H1 (cell line): Measurements from ENCODE around the gene SPRED1. TPM values are rescaled to one million over a fixed set of nuclear protein-coding genes. Genes with fewer than 3 reads are reported as not detected.

ENCODE experiments used
- CTCF ChIA-PET: fragments of 300-600 bp; sonication (Branson Sonifier 250); formaldehyde crosslinking; loops from one replicate; lab custom pipeline; 2021; ENCODE audit not compliant: partially characterized antibody; lab: Charles Lee
- POLR2A ChIA-PET: fragments of 300-600 bp; sonication (Branson Sonifier 250); formaldehyde crosslinking; loops from one replicate; lab custom pipeline; 2021; ENCODE audit warnings: inconsistent platforms; ENCODE audit not compliant: partially characterized antibody; lab: Charles Lee
- DNase-seq, 2 experiments: peaks; one replicate each; pipeline versions ENCODE4 v3.0.0 to v3.0.0-alpha.2; 2010 to 2022; ENCODE audit warnings: low spot score in 2 of 2, low read depth in 1 of 2, mixed read lengths in 1 of 2
- FAIRE-seq: peaks from 2 replicates; lab custom pipeline; 2011; peaks lifted over from hg19 to GRCh38; lab: Jason Lieb, UNC
- H2AFZ ChIP-seq: 2 replicates; pipeline ENCODE4 v1.8.1; 2012; ENCODE audit warnings: low read length, inconsistent platforms
- H2AK5ac ChIP-seq: 2 replicates; pipeline ENCODE4 v1.6.1; 2013; ENCODE audit warnings: low read depth, low read length
- H2BK120ac ChIP-seq: replicated peaks from 2 replicates; pipeline ENCODE3; 2013; ENCODE audit warnings: low read depth, low read length, inconsistent platforms
- H2BK12ac ChIP-seq: 2 replicates; pipeline ENCODE4 v1.6.1; 2013; ENCODE audit warnings: low read depth, low read length
- H2BK15ac ChIP-seq: 2 replicates; pipeline ENCODE4 v1.6.1; 2013; ENCODE audit warnings: low read length
- H2BK20ac ChIP-seq: 2 replicates; pipeline ENCODE4 v1.6.1; 2013; ENCODE audit warnings: low read length
- H2BK5ac ChIP-seq: 2 replicates; pipeline ENCODE4 v1.6.1; 2013; ENCODE audit warnings: low read depth, low read length
- H3K14ac ChIP-seq: 2 replicates; pipeline ENCODE4 v1.6.1; 2013; ENCODE audit warnings: inconsistent platforms; ENCODE audit not compliant: insufficient read length
- H3K18ac ChIP-seq: 2 replicates; pipeline ENCODE4 v1.6.1; 2013; ENCODE audit warnings: low read length; ENCODE audit errors: extremely low read depth
- H3K23ac ChIP-seq: 2 replicates; pipeline ENCODE4 v1.6.1; 2013; ENCODE audit warnings: inconsistent platforms; ENCODE audit not compliant: insufficient read length
- H3K23me2 ChIP-seq: 2 replicates; pipeline ENCODE4 v1.6.1; 2013; ENCODE audit warnings: low read depth, low read length
- H3K27ac ChIP-seq: 2 replicates; pipeline ENCODE4 v1.6.1; 2011; ENCODE audit warnings: low read depth, low read length, inconsistent platforms
- H3K27me3 ChIP-seq, 4 experiments: replicated peaks in 1 of 4; 1 replicate in 1 of 4; 2 replicates in 3 of 4; pipeline versions ENCODE4 v1.6.1 to v1.8.1; 2011 to 2013; ENCODE audit warnings: low read length in 3 of 4, mild to moderate bottlenecking in 3 of 4, inconsistent platforms in 2 of 4, mixed read lengths in 2 of 4, moderate library complexity in 1 of 4; ENCODE audit not compliant: control insufficient read depth in 3 of 4, insufficient read depth in 3 of 4; ENCODE audit errors: extremely low read depth in 1 of 4
- H3K36me3 ChIP-seq, 4 experiments: 2 replicates each; pipeline versions ENCODE4 v1.6.1 to v1.8.1; 2011 to 2013; ENCODE audit warnings: mild to moderate bottlenecking in 4 of 4, low read length in 3 of 4, moderate library complexity in 2 of 4, control low read depth in 1 of 4, inconsistent platforms in 1 of 4; ENCODE audit not compliant: insufficient read depth in 4 of 4, control insufficient read depth in 2 of 4
- H3K4ac ChIP-seq: replicated peaks from 2 replicates; pipeline ENCODE3; 2013; ENCODE audit warnings: low read length, low read depth, mixed read lengths, inconsistent platforms; ENCODE audit not compliant: insufficient read length
- H3K4me1 ChIP-seq, 4 experiments: replicated peaks in 1 of 4; 1 replicate in 1 of 4; 2 replicates in 3 of 4; pipeline versions ENCODE4 v1.6.1 to v1.8.1; 2011 to 2013; ENCODE audit warnings: low read length in 3 of 4, inconsistent platforms in 2 of 4, mixed read lengths in 1 of 4; ENCODE audit not compliant: insufficient read depth in 4 of 4, control insufficient read depth in 3 of 4
- H3K4me2 ChIP-seq, 2 experiments: 2 replicates each; pipeline versions ENCODE4 v1.6.1 to v1.8.1; 2011 to 2013; ENCODE audit warnings: low read depth in 2 of 2, low read length in 2 of 2, control low read depth in 1 of 2, inconsistent platforms in 1 of 2, mild to moderate bottlenecking in 1 of 2; ENCODE audit not compliant: insufficient read depth in 1 of 2
- H3K4me3 ChIP-seq, 4 experiments: fragments of 200-600, 300-600 bp in 1 of 4; sonication (generic), shearing (Covaris generic), sonication (Bioruptor Twin) in 1 of 4; 2 replicates each; pipeline versions ENCODE4 v1.5.1 to v1.8.1; 2011 to 2016; ENCODE audit warnings: low read length in 4 of 4, low read depth in 3 of 4, control low read depth in 2 of 4, inconsistent platforms in 2 of 4, mild to moderate bottlenecking in 2 of 4, mixed read lengths in 1 of 4, moderate library complexity in 1 of 4; ENCODE audit not compliant: insufficient read depth in 2 of 4; ENCODE audit errors: extremely low read depth in 1 of 4
- H3K56ac ChIP-seq: replicated peaks from 2 replicates; pipeline ENCODE3; 2013; ENCODE audit warnings: low read depth, mild to moderate bottlenecking, mixed read lengths, low read length, inconsistent platforms; ENCODE audit not compliant: insufficient read length
- H3K79me1 ChIP-seq: 2 replicates; pipeline ENCODE4 v1.6.1; 2013; ENCODE audit warnings: low read depth, low read length, control low read depth
- H3K79me2 ChIP-seq, 2 experiments: 2 replicates each; pipeline versions ENCODE4 v1.6.1 to v1.8.1; 2012 to 2013; ENCODE audit warnings: low read length in 2 of 2, mild to moderate bottlenecking in 2 of 2, inconsistent platforms in 1 of 2; ENCODE audit not compliant: insufficient read depth in 2 of 2, control insufficient read depth in 1 of 2
- H3K9ac ChIP-seq, 4 experiments: replicated peaks in 1 of 4; 1 replicate in 1 of 4; 2 replicates in 3 of 4; pipeline versions ENCODE4 v1.6.1 to v1.8.1; 2011 to 2013; ENCODE audit warnings: low read depth in 3 of 4, low read length in 3 of 4, control low read depth in 2 of 4, mild to moderate bottlenecking in 2 of 4, moderate library complexity in 2 of 4, inconsistent platforms in 1 of 4; ENCODE audit errors: extremely low read depth in 1 of 4
- H3K9me3 ChIP-seq, 2 experiments: 2 replicates each; pipeline versions ENCODE4 v1.6.1 to v1.8.1; 2012 to 2013; ENCODE audit warnings: mild to moderate bottlenecking in 2 of 2, moderate library complexity in 2 of 2, control low read depth in 1 of 2, inconsistent platforms in 1 of 2, low read depth in 1 of 2, low read length in 1 of 2, mixed read lengths in 1 of 2; ENCODE audit not compliant: insufficient read depth in 2 of 2
- H4K20me1 ChIP-seq, 2 experiments: replicated peaks in 1 of 2; 2 replicates each; pipeline versions ENCODE3 to v1.8.1; 2011 to 2013; ENCODE audit warnings: inconsistent platforms in 2 of 2, low read length in 2 of 2, mild to moderate bottlenecking in 1 of 2; ENCODE audit not compliant: insufficient read depth in 2 of 2, control insufficient read depth in 1 of 2
- H4K5ac ChIP-seq: 2 replicates; pipeline ENCODE4 v1.6.1; 2013; ENCODE audit warnings: low read length, low read depth, mixed read lengths, inconsistent platforms; ENCODE audit not compliant: insufficient read length
- H4K8ac ChIP-seq: 2 replicates; pipeline ENCODE4 v1.8.0; 2013; ENCODE audit warnings: mild to moderate bottlenecking, moderate library complexity, low read length, inconsistent platforms; ENCODE audit not compliant: insufficient read depth; ENCODE audit errors: extremely low read depth
- H4K91ac ChIP-seq: replicated peaks from 2 replicates; pipeline ENCODE3; 2013; ENCODE audit warnings: low read length, mixed read lengths, inconsistent platforms; ENCODE audit not compliant: insufficient read length
- CBX8 ChIP-seq: fragments of 300-800, 300-1000 bp; sonication (generic); IDR thresholded peaks from 2 replicates; pipeline ENCODE4 v1.7.1; 2016; ENCODE audit warnings: low read depth, low read length, borderline replicate concordance
- HDAC6 ChIP-seq: IDR thresholded peaks from one replicate; pipeline ENCODE4 v1.7.1; 2012; ENCODE audit warnings: low read depth, mild to moderate bottlenecking, inconsistent platforms, low read length, moderate library complexity
- KDM4A ChIP-seq: IDR thresholded peaks from one replicate; pipeline ENCODE4 v1.7.1; 2012; ENCODE audit warnings: low read depth, mild to moderate bottlenecking, moderate library complexity, low read length, inconsistent platforms; ENCODE audit not compliant: severe bottlenecking
- MAFK ChIP-seq: IDR thresholded peaks from 2 replicates; pipeline ENCODE4 v1.6.1; 2012; ENCODE audit warnings: low read depth, mild to moderate bottlenecking, improper control_type of control experiment, low read length
- NANOG ChIP-seq: IDR thresholded peaks from 2 replicates; pipeline ENCODE4 v1.6.1; 2011; ENCODE audit warnings: low read length, low read depth, mild to moderate bottlenecking, inconsistent platforms; ENCODE audit not compliant: insufficient read depth, poor library complexity, severe bottlenecking
- POU5F1 ChIP-seq: IDR thresholded peaks from 2 replicates; pipeline ENCODE4 v1.6.1; 2011; ENCODE audit warnings: low read depth, mild to moderate bottlenecking, low read length, moderate library complexity
- RXRA ChIP-seq: IDR thresholded peaks from 2 replicates; pipeline ENCODE4 v1.6.1; 2011; ENCODE audit warnings: low read depth, mild to moderate bottlenecking, low read length, moderate library complexity; ENCODE audit not compliant: insufficient read depth
- WGBS, 2 experiments: shearing (Covaris generic) in 1 of 2; methylation state at CpG; one replicate each; pipeline versions ENCODE4 v1.1.6 to v1.1.7; 2013 to 2015; ENCODE audit warnings: low lambda C conversion rate in 2 of 2, mixed read lengths in 2 of 2, inconsistent platforms in 1 of 2, low coverage in 1 of 2, missing lambda C conversion rate in 1 of 2; ENCODE audit not compliant: insufficient replicate concordance in 2 of 2, insufficient coverage in 1 of 2, insufficient read length in 1 of 2; ENCODE audit errors: extremely low coverage in 1 of 2, missing lambda C conversion rate in 1 of 2; 5-methylcytosine and 5-hydroxymethylcytosine counted together
- polyA plus RNA-seq, 7 experiments: library from polyadenylated mRNA; depleted of rRNA in 3 of 7; stranded (reverse) in 5 of 7; unstranded in 2 of 7; fragments of >200 nt in 5 of 7; fragments of 200-250 nt in 2 of 7; gene quantifications; 1 replicate in 5 of 7; 2 replicates in 1 of 7; 4 replicates in 1 of 7; pipeline versions ENCODE4 v1.2.1 to v1.2.3, GENCODE V29; 2011 to 2013; ENCODE audit warnings: missing spikeins in 2 of 7, mixed read lengths in 2 of 7
- total RNA-seq: library from RNA; stranded (reverse); fragmentation: NEBNext Ultra II Directional; extraction: Animal tissue kit (Norgen Biotek cat#: 25700); gene quantifications from 2 replicates; pipeline ENCODE4 v1.2.1, GENCODE V29; 2021

SPRED1 gene
- total and polyA plus RNA-seq, 2 of the 8 experiments (the other 6 are each of a cell fraction or from before 2014, with no cell fraction given), result 5.5 to 30.3 TPM

DNA sequence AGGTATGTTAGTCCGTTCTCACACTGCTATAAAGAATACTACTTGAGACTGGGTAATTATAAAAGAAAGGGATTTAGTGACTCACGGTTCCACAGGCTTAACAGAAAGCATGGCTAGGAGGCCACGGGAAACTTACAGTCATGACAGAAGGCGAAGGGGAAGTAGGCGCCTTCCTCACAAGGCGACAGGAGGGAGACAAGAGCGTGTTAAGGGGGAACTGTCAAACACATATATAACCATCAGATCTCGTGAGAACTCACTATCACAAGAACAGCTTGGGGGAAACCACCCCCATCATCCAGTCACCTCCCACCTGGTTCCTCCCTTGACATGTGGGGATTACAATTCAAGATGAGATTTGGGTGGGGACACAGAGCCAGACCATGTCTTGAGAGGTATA is 30.4 kb downstream of the SPRED1 start:
- Histone ChIP-seq H2AFZ (no peak overlapping the region), H2BK12ac (no peak overlapping the region), H3K36me3 (no peaks in the 10 kb centered on the region), H2BK20ac (no peak overlapping the region), H3K18ac (no peak overlapping the region), H3K23me2 (no peaks in the 10 kb centered on the region), H3K27me3 (no peaks in the 10 kb centered on the region), H2BK15ac (no peak overlapping the region), H3K4ac (no peak overlapping the region), H4K20me1 (peaks cover 20 to 24% of the 10 kb centered on the region in 2 experiments), H4K5ac (no peak overlapping the region), H3K4me2 (no peak overlapping the region), H3K27ac (no peak overlapping the region), H4K8ac (no peak overlapping the region), H2AK5ac (no peak overlapping the region), H3K14ac (no peak overlapping the region), H3K79me2 (peaks cover 9 to 100% of the 10 kb centered on the region in 2 experiments), H4K91ac (no peak overlapping the region), H2BK120ac (no peak overlapping the region), H3K23ac (no peak overlapping the region), H3K56ac (no peak overlapping the region), H2BK5ac (no peak overlapping the region), H3K79me1 (peaks cover 4% of the 10 kb centered on the region; the same call in 1 of the 2 replicates), H3K9me3 (no peaks in the 10 kb centered on the region), H3K9ac (no peak overlapping the region; a peak in 1 of 7 replicates), H3K4me3 (no peak overlapping the region), H3K4me1 (no peaks in the 10 kb centered on the region)
- POLR2A ChIA-PET, result interaction anchor here (0.9 to 1.7 kb wide), 2 partner anchors 31 to 32 kb away, joined by 5 to 9 read pairs; partner anchors contain the start of gene SPRED1
- FAIRE-seq, result no peak
- no peak for DNase-seq
- TF ChIP-seq POU5F1, result no peak
- no peak for TF ChIP-seq KDM4A
- TF ChIP-seq RXRA, result no peak
- TF ChIP-seq HDAC6, result no peak
- no peak for TF ChIP-seq MAFK
- TF ChIP-seq CBX8, result no peak
- no peak for TF ChIP-seq NANOG
- CTCF ChIA-PET, result interaction anchor here (0.6 kb wide), 1 partner anchor 700 kb away, joined by 3 read pairs; no protein-coding TSS in a partner anchor
- WGBS, 2 experiments, result 74% methylated on average over 8 of the region's 8 CpGs; no CpG with 5 or more reads in 1 of the 2 experiments
